Stimulated activated CD4-positive, alpha-beta T cell treated with anti-CD3 and anti-CD28 coated beads, Interleukin-4, amount 100 ng/mL, for 24 hours (primary cell): Measurements from ENCODE around the gene HNRNPA0.

Experiments
- DNase-seq: peaks from one replicate; pipeline ENCODE4 v3.0.0-alpha.2; 2020

Gene HNRNPA0

GRCh38 chr5:137716337-137716736, 37.8 kb downstream of the HNRNPA0 start:
- DNase-seq, result no peak

DNA sequence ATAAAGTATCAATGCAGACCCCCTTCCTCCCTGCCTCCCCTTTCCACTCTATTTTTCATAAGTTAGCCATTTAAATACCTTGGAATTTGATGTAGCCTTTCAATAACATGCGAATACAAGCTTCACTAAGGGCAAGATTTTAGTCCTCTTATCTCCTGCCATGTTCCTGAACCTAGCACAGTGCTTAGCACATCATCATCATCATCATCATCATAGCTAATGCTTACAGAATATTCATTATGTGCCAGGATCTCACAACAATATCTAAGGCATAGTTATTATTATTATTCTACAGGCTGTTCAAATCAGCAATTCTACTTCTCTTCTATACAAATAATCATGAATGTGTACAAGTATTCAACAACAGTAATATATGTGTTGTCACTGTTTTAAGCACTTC, 38.7 kb downstream of the HNRNPA0 start:
- no peak for DNase-seq

- no peak for DNase-seq
Measured at GRCh38 chr5:137714946-137715345, 39.2 kb downstream of the HNRNPA0 start.

DNA sequence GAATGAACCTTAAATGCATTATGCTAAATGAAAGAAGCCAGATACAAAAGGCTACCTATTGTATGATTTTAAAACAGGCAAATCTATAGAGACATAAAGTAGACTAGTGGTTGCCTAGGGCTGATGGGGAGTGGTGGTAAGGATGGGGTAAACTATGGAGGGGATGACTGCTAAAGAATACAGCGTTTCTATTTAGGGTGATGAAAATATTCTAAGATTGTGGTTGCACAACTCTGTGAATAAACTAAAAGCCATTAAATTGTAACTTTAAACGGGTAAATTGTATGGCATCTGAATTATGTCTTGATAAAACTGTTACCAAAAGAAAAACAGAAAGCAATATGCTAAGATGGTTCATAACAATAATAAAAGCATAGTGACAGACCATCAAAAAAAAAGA, 39.7 kb downstream of the HNRNPA0 start:
- DNase-seq, result no peak

- DNase-seq, result no peak
Measured at GRCh38 chr5:137712139-137712667, 42.0 kb downstream of the HNRNPA0 start.

- no peak for DNase-seq
Measured at GRCh38 chr5:137710086-137710485, 44.1 kb downstream of the HNRNPA0 start.

- no peak for DNase-seq
Measured at GRCh38 chr5:137708796-137709559, 45.2 kb downstream of the HNRNPA0 start.

- no peak for DNase-seq
Measured at GRCh38 chr5:137708062-137708461, 46.1 kb downstream of the HNRNPA0 start.

DNA sequence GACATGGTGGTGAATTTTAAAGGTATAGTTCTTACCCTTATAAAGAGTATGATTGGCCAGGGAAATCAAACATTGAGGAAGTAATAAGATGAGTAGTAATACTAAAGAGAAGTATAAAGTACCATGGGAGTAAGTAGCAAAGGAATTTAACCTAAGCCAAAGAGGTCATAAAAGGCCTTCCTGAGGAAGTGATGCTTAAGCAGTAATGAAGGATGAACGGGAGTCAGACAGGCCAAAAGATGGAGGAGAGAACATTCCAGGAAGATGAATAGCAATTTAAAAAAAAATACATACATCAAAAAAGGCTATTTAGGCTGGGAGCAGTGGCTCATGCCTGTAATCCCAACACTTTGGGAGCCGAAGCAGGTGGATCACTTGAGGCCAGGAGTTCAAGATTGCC, 47.3 kb downstream of the HNRNPA0 start:
- no peak for DNase-seq

GRCh38 chr5:137705106-137705505, 49.1 kb downstream of the HNRNPA0 start:
- DNase-seq, result no peak

DNA sequence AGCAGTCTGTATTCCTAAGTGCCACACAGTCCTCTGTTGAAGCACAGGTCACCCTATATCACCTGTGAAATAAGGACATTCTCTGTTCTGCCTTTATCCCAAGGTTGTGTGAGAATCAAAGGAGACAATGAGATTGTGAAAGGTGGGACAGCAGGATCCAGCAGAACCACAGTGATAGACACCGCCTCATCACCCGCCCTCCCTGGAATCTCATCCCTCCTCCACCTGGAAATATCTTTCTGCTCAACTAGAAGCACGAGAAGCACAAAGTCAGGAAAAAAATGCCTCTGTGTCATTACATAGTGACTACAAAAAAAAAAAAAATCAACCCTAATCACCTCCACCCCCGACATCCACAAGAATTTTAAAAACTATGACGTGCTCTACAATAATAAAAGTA, 50.6 kb downstream of the HNRNPA0 start:
- no peak for DNase-seq

DNA sequence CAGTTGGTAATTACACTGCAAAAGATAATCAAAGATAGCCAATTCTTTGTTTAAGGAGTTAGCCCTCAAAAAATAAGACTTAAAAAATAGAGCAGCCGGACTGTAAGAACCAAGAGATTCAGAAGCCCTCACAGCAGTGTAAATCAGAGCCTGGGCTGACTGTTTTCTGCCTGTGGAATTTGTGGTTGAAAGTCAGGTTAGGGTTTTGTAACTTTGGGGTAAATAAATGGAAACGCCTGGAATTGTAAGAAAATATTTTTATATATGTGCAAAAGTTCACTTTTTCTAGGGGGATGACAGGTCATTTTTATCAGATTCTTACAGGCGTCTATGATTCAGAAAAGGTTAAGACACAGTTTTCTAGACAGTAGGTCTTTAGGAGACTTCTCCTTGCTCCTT, 53.9 kb downstream of the HNRNPA0 start:
- DNase-seq, result no peak

DNA sequence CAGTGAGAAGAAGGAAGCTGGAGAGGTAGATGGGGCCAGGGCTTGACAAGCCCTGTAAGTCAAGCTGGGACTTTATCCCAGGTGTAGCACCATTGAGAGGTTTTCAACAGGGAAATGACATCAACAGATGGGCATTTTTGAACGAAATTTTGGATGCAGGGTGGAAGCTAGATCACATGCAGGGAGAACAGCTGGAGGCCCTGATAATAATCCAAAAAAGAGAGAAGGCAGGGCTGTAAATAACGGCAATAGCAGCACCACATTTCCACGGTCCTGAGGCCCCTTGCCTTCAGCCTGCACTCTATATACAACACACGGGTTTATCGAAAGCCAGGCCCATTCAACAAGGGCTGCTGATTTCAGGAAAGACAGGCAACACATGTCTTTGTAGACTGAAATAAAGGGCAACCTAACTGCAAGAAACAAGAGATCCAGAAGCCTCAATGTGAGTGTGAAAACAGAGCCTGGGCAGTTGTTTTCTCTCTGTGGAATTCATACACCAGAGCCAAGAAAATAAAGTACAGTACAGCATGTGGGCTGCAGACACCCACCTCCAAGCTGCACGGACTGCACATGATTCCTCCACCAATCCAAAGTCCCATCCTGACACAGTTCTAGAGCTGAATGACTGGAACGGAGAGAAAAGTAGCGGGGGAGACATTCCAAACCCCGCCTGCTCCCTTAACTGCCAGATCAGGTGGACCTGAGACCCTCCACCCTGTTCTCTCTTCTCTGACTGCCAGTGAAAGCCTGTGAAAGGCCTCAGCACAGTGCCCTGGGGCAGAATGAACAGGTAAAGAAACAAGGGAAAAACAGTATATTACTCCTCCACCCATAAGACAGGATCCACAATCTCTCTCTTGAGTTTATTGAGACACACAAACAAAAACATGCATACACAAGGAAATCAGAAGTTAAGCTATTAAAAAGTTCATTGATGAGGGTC, 54.6 kb downstream of the HNRNPA0 start:
- no peak for DNase-seq

- DNase-seq, result peak; percentile 60
Measured at GRCh38 chr5:137696481-137696880, 57.7 kb downstream of the HNRNPA0 start.

DNA sequence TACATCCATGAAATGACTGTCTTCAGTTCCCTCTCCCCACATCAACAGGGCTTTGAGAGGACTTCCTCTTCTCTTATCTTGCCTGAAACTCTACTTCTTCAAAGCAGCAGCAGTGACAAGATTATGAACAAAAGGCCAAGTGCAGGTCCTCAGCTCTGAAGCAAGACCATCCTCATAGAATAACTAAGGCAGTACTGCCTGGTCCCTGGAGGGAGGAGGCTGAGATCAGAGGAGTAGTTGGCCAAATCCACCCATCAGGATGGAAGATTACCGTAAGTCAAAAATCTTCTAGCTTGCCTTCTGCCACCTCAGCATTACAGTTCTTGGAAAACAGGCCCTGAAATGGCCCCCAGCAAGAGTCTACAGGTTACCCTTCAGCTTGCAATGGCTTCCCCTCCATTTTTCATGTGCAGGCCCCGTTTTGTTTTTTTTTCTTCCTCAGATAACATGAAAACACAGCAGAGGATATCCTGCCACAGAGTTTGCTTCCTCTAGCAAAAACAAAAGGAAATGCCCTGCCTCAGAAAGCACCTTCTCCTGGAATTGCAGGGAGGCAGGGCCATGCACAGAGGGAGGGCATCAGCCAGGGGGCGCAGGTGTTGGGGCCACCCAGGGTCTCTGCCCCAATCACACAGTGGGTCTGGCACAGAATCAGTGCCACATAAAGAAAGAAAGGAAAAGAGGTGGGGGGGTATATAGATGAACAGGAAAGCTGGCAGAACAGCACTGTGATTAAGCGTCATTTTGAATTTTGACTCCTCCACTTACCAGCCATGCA, 58.3 kb downstream of the HNRNPA0 start:
- peak; percentile 4 for DNase-seq
